H1 (cell line): ENCODE results near the gene RPS6KA2. TPM values are rescaled to one million over a fixed set of nuclear protein-coding genes. Genes with fewer than 3 reads are reported as not detected.
A peak's percentile ranks its signal among the peaks of the same experiment; 100 is the strongest.

ENCODE experiments used
- CTCF ChIA-PET: fragments of 300-600 bp; sonication (Branson Sonifier 250); formaldehyde crosslinking; loops from one replicate; lab custom pipeline; 2021; ENCODE audit not compliant: partially characterized antibody; lab: Charles Lee
- POLR2A ChIA-PET: fragments of 300-600 bp; sonication (Branson Sonifier 250); formaldehyde crosslinking; loops from one replicate; lab custom pipeline; 2021; ENCODE audit warnings: inconsistent platforms; ENCODE audit not compliant: partially characterized antibody; lab: Charles Lee
- DNase-seq, 2 experiments: peaks; one replicate each; pipeline versions ENCODE4 v3.0.0 to v3.0.0-alpha.2; 2010 to 2022; ENCODE audit warnings: low spot score in 2 of 2, low read depth in 1 of 2, mixed read lengths in 1 of 2
- FAIRE-seq: peaks from 2 replicates; lab custom pipeline; 2011; peaks lifted over from hg19 to GRCh38; lab: Jason Lieb, UNC
- H2AFZ ChIP-seq: 2 replicates; pipeline ENCODE4 v1.8.1; 2012; ENCODE audit warnings: low read length, inconsistent platforms
- H2AK5ac ChIP-seq: 2 replicates; pipeline ENCODE4 v1.6.1; 2013; ENCODE audit warnings: low read depth, low read length
- H2BK120ac ChIP-seq: replicated peaks from 2 replicates; pipeline ENCODE3; 2013; ENCODE audit warnings: low read depth, low read length, inconsistent platforms
- H2BK12ac ChIP-seq: 2 replicates; pipeline ENCODE4 v1.6.1; 2013; ENCODE audit warnings: low read depth, low read length
- H2BK15ac ChIP-seq: 2 replicates; pipeline ENCODE4 v1.6.1; 2013; ENCODE audit warnings: low read length
- H2BK20ac ChIP-seq: 2 replicates; pipeline ENCODE4 v1.6.1; 2013; ENCODE audit warnings: low read length
- H2BK5ac ChIP-seq: 2 replicates; pipeline ENCODE4 v1.6.1; 2013; ENCODE audit warnings: low read depth, low read length
- H3K14ac ChIP-seq: 2 replicates; pipeline ENCODE4 v1.6.1; 2013; ENCODE audit warnings: inconsistent platforms; ENCODE audit not compliant: insufficient read length
- H3K18ac ChIP-seq: 2 replicates; pipeline ENCODE4 v1.6.1; 2013; ENCODE audit warnings: low read length; ENCODE audit errors: extremely low read depth
- H3K23ac ChIP-seq: 2 replicates; pipeline ENCODE4 v1.6.1; 2013; ENCODE audit warnings: inconsistent platforms; ENCODE audit not compliant: insufficient read length
- H3K23me2 ChIP-seq: 2 replicates; pipeline ENCODE4 v1.6.1; 2013; ENCODE audit warnings: low read depth, low read length
- H3K27ac ChIP-seq: 2 replicates; pipeline ENCODE4 v1.6.1; 2011; ENCODE audit warnings: low read depth, low read length, inconsistent platforms
- H3K27me3 ChIP-seq, 4 experiments: replicated peaks in 1 of 4; 1 replicate in 1 of 4; 2 replicates in 3 of 4; pipeline versions ENCODE4 v1.6.1 to v1.8.1; 2011 to 2013; ENCODE audit warnings: low read length in 3 of 4, mild to moderate bottlenecking in 3 of 4, inconsistent platforms in 2 of 4, mixed read lengths in 2 of 4, moderate library complexity in 1 of 4; ENCODE audit not compliant: control insufficient read depth in 3 of 4, insufficient read depth in 3 of 4; ENCODE audit errors: extremely low read depth in 1 of 4
- H3K36me3 ChIP-seq, 4 experiments: 2 replicates each; pipeline versions ENCODE4 v1.6.1 to v1.8.1; 2011 to 2013; ENCODE audit warnings: mild to moderate bottlenecking in 4 of 4, low read length in 3 of 4, moderate library complexity in 2 of 4, control low read depth in 1 of 4, inconsistent platforms in 1 of 4; ENCODE audit not compliant: insufficient read depth in 4 of 4, control insufficient read depth in 2 of 4
- H3K4ac ChIP-seq: replicated peaks from 2 replicates; pipeline ENCODE3; 2013; ENCODE audit warnings: low read length, low read depth, mixed read lengths, inconsistent platforms; ENCODE audit not compliant: insufficient read length
- H3K4me1 ChIP-seq, 4 experiments: replicated peaks in 1 of 4; 1 replicate in 1 of 4; 2 replicates in 3 of 4; pipeline versions ENCODE4 v1.6.1 to v1.8.1; 2011 to 2013; ENCODE audit warnings: low read length in 3 of 4, inconsistent platforms in 2 of 4, mixed read lengths in 1 of 4; ENCODE audit not compliant: insufficient read depth in 4 of 4, control insufficient read depth in 3 of 4
- H3K4me2 ChIP-seq, 2 experiments: 2 replicates each; pipeline versions ENCODE4 v1.6.1 to v1.8.1; 2011 to 2013; ENCODE audit warnings: low read depth in 2 of 2, low read length in 2 of 2, control low read depth in 1 of 2, inconsistent platforms in 1 of 2, mild to moderate bottlenecking in 1 of 2; ENCODE audit not compliant: insufficient read depth in 1 of 2
- H3K4me3 ChIP-seq, 4 experiments: fragments of 200-600, 300-600 bp in 1 of 4; sonication (generic), shearing (Covaris generic), sonication (Bioruptor Twin) in 1 of 4; 2 replicates each; pipeline versions ENCODE4 v1.5.1 to v1.8.1; 2011 to 2016; ENCODE audit warnings: low read length in 4 of 4, low read depth in 3 of 4, control low read depth in 2 of 4, inconsistent platforms in 2 of 4, mild to moderate bottlenecking in 2 of 4, mixed read lengths in 1 of 4, moderate library complexity in 1 of 4; ENCODE audit not compliant: insufficient read depth in 2 of 4; ENCODE audit errors: extremely low read depth in 1 of 4
- H3K56ac ChIP-seq: replicated peaks from 2 replicates; pipeline ENCODE3; 2013; ENCODE audit warnings: low read depth, mild to moderate bottlenecking, mixed read lengths, low read length, inconsistent platforms; ENCODE audit not compliant: insufficient read length
- H3K79me1 ChIP-seq: 2 replicates; pipeline ENCODE4 v1.6.1; 2013; ENCODE audit warnings: low read depth, low read length, control low read depth
- H3K79me2 ChIP-seq, 2 experiments: 2 replicates each; pipeline versions ENCODE4 v1.6.1 to v1.8.1; 2012 to 2013; ENCODE audit warnings: low read length in 2 of 2, mild to moderate bottlenecking in 2 of 2, inconsistent platforms in 1 of 2; ENCODE audit not compliant: insufficient read depth in 2 of 2, control insufficient read depth in 1 of 2
- H3K9ac ChIP-seq, 4 experiments: replicated peaks in 1 of 4; 1 replicate in 1 of 4; 2 replicates in 3 of 4; pipeline versions ENCODE4 v1.6.1 to v1.8.1; 2011 to 2013; ENCODE audit warnings: low read depth in 3 of 4, low read length in 3 of 4, control low read depth in 2 of 4, mild to moderate bottlenecking in 2 of 4, moderate library complexity in 2 of 4, inconsistent platforms in 1 of 4; ENCODE audit errors: extremely low read depth in 1 of 4
- H3K9me3 ChIP-seq, 2 experiments: 2 replicates each; pipeline versions ENCODE4 v1.6.1 to v1.8.1; 2012 to 2013; ENCODE audit warnings: mild to moderate bottlenecking in 2 of 2, moderate library complexity in 2 of 2, control low read depth in 1 of 2, inconsistent platforms in 1 of 2, low read depth in 1 of 2, low read length in 1 of 2, mixed read lengths in 1 of 2; ENCODE audit not compliant: insufficient read depth in 2 of 2
- H4K20me1 ChIP-seq, 2 experiments: replicated peaks in 1 of 2; 2 replicates each; pipeline versions ENCODE3 to v1.8.1; 2011 to 2013; ENCODE audit warnings: inconsistent platforms in 2 of 2, low read length in 2 of 2, mild to moderate bottlenecking in 1 of 2; ENCODE audit not compliant: insufficient read depth in 2 of 2, control insufficient read depth in 1 of 2
- H4K5ac ChIP-seq: 2 replicates; pipeline ENCODE4 v1.6.1; 2013; ENCODE audit warnings: low read length, low read depth, mixed read lengths, inconsistent platforms; ENCODE audit not compliant: insufficient read length
- H4K8ac ChIP-seq: 2 replicates; pipeline ENCODE4 v1.8.0; 2013; ENCODE audit warnings: mild to moderate bottlenecking, moderate library complexity, low read length, inconsistent platforms; ENCODE audit not compliant: insufficient read depth; ENCODE audit errors: extremely low read depth
- H4K91ac ChIP-seq: replicated peaks from 2 replicates; pipeline ENCODE3; 2013; ENCODE audit warnings: low read length, mixed read lengths, inconsistent platforms; ENCODE audit not compliant: insufficient read length
- CBX8 ChIP-seq: fragments of 300-800, 300-1000 bp; sonication (generic); IDR thresholded peaks from 2 replicates; pipeline ENCODE4 v1.7.1; 2016; ENCODE audit warnings: low read depth, low read length, borderline replicate concordance
- EZH2 ChIP-seq: fragments of 200-600 bp; sonication (generic); IDR thresholded peaks from 2 replicates; pipeline ENCODE4 v1.7.1; 2012; ENCODE audit warnings: low read depth, mild to moderate bottlenecking, moderate library complexity, low read length, inconsistent platforms; ENCODE audit not compliant: severe bottlenecking
- GTF2F1 ChIP-seq: IDR thresholded peaks from 2 replicates; pipeline ENCODE4 v1.6.1; 2012; ENCODE audit warnings: low read depth, low read length, improper control_type of control experiment, borderline replicate concordance
- KDM1A ChIP-seq: fragments of 200-600, 300-600 bp; sonication (generic); IDR thresholded peaks from 2 replicates; pipeline ENCODE4 v1.7.1; 2016; ENCODE audit warnings: mild to moderate bottlenecking, low read length, borderline replicate concordance
- KDM4A ChIP-seq: IDR thresholded peaks from one replicate; pipeline ENCODE4 v1.7.1; 2012; ENCODE audit warnings: low read depth, mild to moderate bottlenecking, moderate library complexity, low read length, inconsistent platforms; ENCODE audit not compliant: severe bottlenecking
- NANOG ChIP-seq: IDR thresholded peaks from 2 replicates; pipeline ENCODE4 v1.6.1; 2011; ENCODE audit warnings: low read length, low read depth, mild to moderate bottlenecking, inconsistent platforms; ENCODE audit not compliant: insufficient read depth, poor library complexity, severe bottlenecking
- POLR2AphosphoS5 ChIP-seq: IDR thresholded peaks from 2 replicates; pipeline ENCODE4 v1.6.1; 2011; ENCODE audit warnings: low read depth, low read length
- RNF2 ChIP-seq: fragments of 200-900, 300-1000 bp; sonication (generic); IDR thresholded peaks from 2 replicates; pipeline ENCODE4 v1.7.1; 2016; ENCODE audit warnings: borderline replicate concordance, low read depth, mild to moderate bottlenecking, antibody characterized with exemption, low read length; ENCODE audit not compliant: poor library complexity, severe bottlenecking; ENCODE audit errors: missing control alignments
- RXRA ChIP-seq: IDR thresholded peaks from 2 replicates; pipeline ENCODE4 v1.6.1; 2011; ENCODE audit warnings: low read depth, mild to moderate bottlenecking, low read length, moderate library complexity; ENCODE audit not compliant: insufficient read depth
- SIX5 ChIP-seq: IDR thresholded peaks from 2 replicates; pipeline ENCODE4 v1.6.1; 2011; ENCODE audit warnings: mild to moderate bottlenecking, low read depth, low read length
- TAF1 ChIP-seq: IDR thresholded peaks from 2 replicates; pipeline ENCODE4 v1.6.1; 2011; ENCODE audit warnings: mild to moderate bottlenecking, low read depth, low read length
- WGBS, 2 experiments: shearing (Covaris generic) in 1 of 2; methylation state at CpG; one replicate each; pipeline versions ENCODE4 v1.1.6 to v1.1.7; 2013 to 2015; ENCODE audit warnings: low lambda C conversion rate in 2 of 2, mixed read lengths in 2 of 2, inconsistent platforms in 1 of 2, low coverage in 1 of 2, missing lambda C conversion rate in 1 of 2; ENCODE audit not compliant: insufficient replicate concordance in 2 of 2, insufficient coverage in 1 of 2, insufficient read length in 1 of 2; ENCODE audit errors: extremely low coverage in 1 of 2, missing lambda C conversion rate in 1 of 2; 5-methylcytosine and 5-hydroxymethylcytosine counted together
- polyA plus RNA-seq, 7 experiments: library from polyadenylated mRNA; depleted of rRNA in 3 of 7; stranded (reverse) in 5 of 7; unstranded in 2 of 7; fragments of >200 nt in 5 of 7; fragments of 200-250 nt in 2 of 7; gene quantifications; 1 replicate in 5 of 7; 2 replicates in 1 of 7; 4 replicates in 1 of 7; pipeline versions ENCODE4 v1.2.1 to v1.2.3, GENCODE V29; 2011 to 2013; ENCODE audit warnings: missing spikeins in 2 of 7, mixed read lengths in 2 of 7
- total RNA-seq: library from RNA; stranded (reverse); fragmentation: NEBNext Ultra II Directional; extraction: Animal tissue kit (Norgen Biotek cat#: 25700); gene quantifications from 2 replicates; pipeline ENCODE4 v1.2.1, GENCODE V29; 2021

Gene RPS6KA2
- total and polyA plus RNA-seq, 2 of the 8 experiments (the other 6 are each of a cell fraction or from before 2014, with no cell fraction given) = 8.8 to 25.7 TPM

GRCh38 chr6:166658115-166658791, 31.2 kb upstream of the RPS6KA2 start:
- no peak overlapping the region for H2BK120ac ChIP-seq
- no peak for DNase-seq
- H3K79me1 ChIP-seq = no peaks in the 10 kb centered on the region
- no peak overlapping the region for H4K8ac ChIP-seq
- peaks cover 0 to 27% (median 14%) of the 10 kb centered on the region in 4 experiments; a peak in 6 of 7 replicates for H3K27me3 ChIP-seq
- H2BK12ac ChIP-seq = peak overlapping the region; percentile 30; the same call in 1 of the 2 replicates
- H4K5ac ChIP-seq = no peak overlapping the region
- H3K18ac ChIP-seq = no peak overlapping the region
- H2BK20ac ChIP-seq = no peak overlapping the region
- no peak overlapping the region; a peak in 1 of 4 replicates for H3K4me2 ChIP-seq
- H3K9me3 ChIP-seq = no peaks in the 10 kb centered on the region
- no peaks in the 10 kb centered on the region for H3K79me2 ChIP-seq
- no peak overlapping the region for H2BK15ac ChIP-seq
- H3K36me3 ChIP-seq = no peaks in the 10 kb centered on the region
- ChIA-PET POLR2A (interaction anchor here (1.7 kb wide), 1 partner anchor 17 kb away, joined by 3 read pairs; no protein-coding TSS in a partner anchor), CTCF (interaction anchor here (0.8 to 1.9 kb wide), 2 partner anchors 38 to 117 kb away, joined by 3 to 4 read pairs; no protein-coding TSS in a partner anchor)
- no peak overlapping the region for H3K14ac ChIP-seq
- peaks cover 0 to 2% of the 10 kb centered on the region in 2 experiments for H4K20me1 ChIP-seq
- H3K4me3 ChIP-seq = no peak overlapping the region
- FAIRE-seq = no peak
- no peak overlapping the region for H2BK5ac ChIP-seq
- WGBS, 2 experiments = 90% methylated on average over 19 of the region's 19 CpGs; no CpG with 5 or more reads in 1 of the 2 experiments
- H3K4ac ChIP-seq = no peak overlapping the region
- no peak overlapping the region for H2AFZ ChIP-seq
- peaks cover 0 to 17% (median 3%) of the 10 kb centered on the region in 4 experiments; a peak in 5 of 7 replicates for H3K4me1 ChIP-seq
- no peak overlapping the region for H3K9ac ChIP-seq
- H3K23ac ChIP-seq = no peak overlapping the region
- H2AK5ac ChIP-seq = no peak overlapping the region
- no peak overlapping the region for H4K91ac ChIP-seq
- no peak overlapping the region for H3K56ac ChIP-seq
- peaks cover 8% of the 10 kb centered on the region for H3K23me2 ChIP-seq
- no peak overlapping the region for H3K27ac ChIP-seq
- no peak for TF ChIP-seq EZH2
- no peak for TF ChIP-seq TAF1
- no peak for TF ChIP-seq KDM4A
- no peak for TF ChIP-seq RNF2
- no peak for TF ChIP-seq POLR2AphosphoS5
- TF ChIP-seq KDM1A = no peak
- no peak for TF ChIP-seq SIX5
- TF ChIP-seq CBX8 = no peak
- no peak for TF ChIP-seq RXRA
- TF ChIP-seq NANOG = no peak
- no peak for TF ChIP-seq GTF2F1
